Brain microvascular endothelial cell (primary cell): ENCODE measurements around the gene FBXW9.

Experiments used
- DNase-seq: peaks from one replicate; pipeline ENCODE4 v3.0.0-alpha.2; 2020
- H3K27ac ChIP-seq: fragments of 250-450 bp; sonication (Bioruptor Pico); 2 replicates; pipeline ENCODE4 v1.5.1; 2020; ENCODE audit warnings: mild to moderate bottlenecking, moderate library complexity
- H3K27me3 ChIP-seq: fragments of 250-450 bp; sonication (Bioruptor Pico); replicated peaks from 2 replicates; pipeline ENCODE4 v1.5.1; 2020; ENCODE audit warnings: mild to moderate bottlenecking
- H3K36me3 ChIP-seq: fragments of 250-450 bp; sonication (Bioruptor Pico); replicated peaks from 2 replicates; pipeline ENCODE4 v1.5.1; 2020; ENCODE audit warnings: mild to moderate bottlenecking
- H3K4me3 ChIP-seq: 2 replicates; pipeline ENCODE4 v1.5.1; 2011; ENCODE audit warnings: low read depth, mild to moderate bottlenecking, control low read depth, low read length, moderate library complexity
- in situ Hi-C: cut with HindIII; loops from 2 replicates; pipeline ENCODE4 v1.10.0; 2017; ENCODE audit warnings: low sequenced_read_pairs, low pct_ligation_motif_present
- TF ChIP-seq, protein P1 (sequence below): IDR thresholded peaks from 2 replicates; pipeline ENCODE4 v1.5.1; 2011; ENCODE audit warnings: low read depth, mild to moderate bottlenecking, moderate library complexity, low read length, control low read depth, inconsistent platforms; ENCODE audit errors: missing control alignments

FBXW9 gene

DNA sequence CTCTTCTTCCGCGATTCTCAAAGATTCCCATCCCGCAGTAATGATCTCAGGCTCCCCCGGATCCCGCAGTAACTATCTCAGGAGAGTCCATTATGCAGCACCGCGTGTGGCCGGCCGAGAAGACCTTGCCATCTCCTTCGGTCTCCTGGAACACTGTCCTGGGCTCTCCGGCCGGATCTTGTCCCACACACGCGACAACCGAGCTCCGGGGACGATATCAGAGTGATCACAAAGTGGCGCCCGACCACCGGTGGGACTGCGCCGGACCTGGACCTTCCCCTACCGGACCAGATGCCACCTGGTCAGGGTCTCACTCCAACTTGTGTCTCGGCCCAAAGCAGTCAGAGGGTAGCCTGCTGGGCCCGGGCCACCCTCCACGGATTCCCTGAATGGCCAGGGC, 53.9 kb downstream of the FBXW9 start:
- DNase-seq = no peak
- Histone ChIP-seq H3K4me3 (no peak overlapping the region), H3K27ac (no peak overlapping the region), H3K36me3 (no peaks in the 10 kb centered on the region), H3K27me3 (no peaks in the 10 kb centered on the region)
- TF ChIP-seq, protein P1, sequence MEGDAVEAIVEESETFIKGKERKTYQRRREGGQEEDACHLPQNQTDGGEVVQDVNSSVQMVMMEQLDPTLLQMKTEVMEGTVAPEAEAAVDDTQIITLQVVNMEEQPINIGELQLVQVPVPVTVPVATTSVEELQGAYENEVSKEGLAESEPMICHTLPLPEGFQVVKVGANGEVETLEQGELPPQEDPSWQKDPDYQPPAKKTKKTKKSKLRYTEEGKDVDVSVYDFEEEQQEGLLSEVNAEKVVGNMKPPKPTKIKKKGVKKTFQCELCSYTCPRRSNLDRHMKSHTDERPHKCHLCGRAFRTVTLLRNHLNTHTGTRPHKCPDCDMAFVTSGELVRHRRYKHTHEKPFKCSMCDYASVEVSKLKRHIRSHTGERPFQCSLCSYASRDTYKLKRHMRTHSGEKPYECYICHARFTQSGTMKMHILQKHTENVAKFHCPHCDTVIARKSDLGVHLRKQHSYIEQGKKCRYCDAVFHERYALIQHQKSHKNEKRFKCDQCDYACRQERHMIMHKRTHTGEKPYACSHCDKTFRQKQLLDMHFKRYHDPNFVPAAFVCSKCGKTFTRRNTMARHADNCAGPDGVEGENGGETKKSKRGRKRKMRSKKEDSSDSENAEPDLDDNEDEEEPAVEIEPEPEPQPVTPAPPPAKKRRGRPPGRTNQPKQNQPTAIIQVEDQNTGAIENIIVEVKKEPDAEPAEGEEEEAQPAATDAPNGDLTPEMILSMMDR = no peak
- in situ Hi-C loops = no loop called here

DNA sequence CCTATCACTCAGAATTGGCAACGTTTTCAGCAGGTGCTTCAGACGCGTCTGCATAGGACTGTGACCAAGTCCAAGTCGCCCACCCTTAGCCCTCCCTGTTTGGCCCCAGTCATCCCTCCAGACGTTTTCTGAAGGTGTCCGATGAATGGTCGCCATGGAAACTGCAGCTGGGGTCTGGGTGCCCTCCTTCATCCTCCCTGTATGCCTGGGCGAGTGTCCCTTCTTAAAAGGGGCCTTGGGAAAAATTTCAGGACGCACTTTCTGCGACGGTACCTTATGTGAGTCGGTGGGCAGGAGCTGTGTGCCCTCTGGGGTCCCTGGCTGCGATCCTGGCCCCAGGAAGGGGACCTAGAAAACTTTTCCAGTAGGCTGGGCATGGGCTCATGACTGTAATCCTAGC, 55.0 kb downstream of the FBXW9 start:
- in situ Hi-C loops = no loop called here
- Histone ChIP-seq H3K27ac (no peak overlapping the region), H3K27me3 (no peaks in the 10 kb centered on the region), H3K4me3 (no peak overlapping the region), H3K36me3 (no peaks in the 10 kb centered on the region)
- no peak for DNase-seq
- TF ChIP-seq, protein P1 = no peak

DNA sequence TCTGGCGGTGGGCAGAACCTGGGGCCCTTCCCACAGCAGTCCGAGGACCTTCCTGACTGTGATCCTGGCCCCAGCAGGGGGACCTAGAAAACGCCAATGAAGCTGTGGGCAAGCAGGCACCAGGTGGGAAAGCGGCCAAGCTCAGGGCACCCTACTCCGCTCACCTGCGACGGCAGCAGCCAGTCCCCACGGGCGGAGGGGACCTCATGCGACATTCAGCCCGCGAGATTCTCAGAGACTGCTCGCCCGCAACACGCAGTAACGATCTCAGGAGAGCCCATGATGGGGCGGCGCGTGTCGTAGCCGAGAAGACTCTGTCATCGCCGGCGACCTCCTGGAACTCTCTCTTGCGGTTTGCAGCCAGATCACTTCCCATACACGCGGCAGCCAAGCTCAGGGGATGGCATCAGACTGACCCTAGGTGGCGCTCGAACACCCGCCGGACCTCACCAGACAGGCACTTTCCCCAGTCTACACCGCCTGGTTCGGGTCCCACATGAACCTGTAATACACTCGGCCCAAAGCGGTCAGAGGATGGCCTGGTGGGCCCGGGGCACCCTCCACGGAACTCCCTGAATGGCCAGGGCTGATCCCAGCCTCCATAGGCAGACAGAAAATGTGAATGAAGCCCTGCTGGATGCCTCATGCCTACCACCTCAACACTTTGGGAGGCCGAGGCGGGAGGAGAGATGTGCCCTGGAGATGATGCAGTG, 56.4 kb downstream of the FBXW9 start:
- in situ Hi-C loops = no loop called here

More for the DNA sequence above, 56.4 kb downstream of the FBXW9 start:
- no peaks in the 10 kb centered on the region for H3K27me3 ChIP-seq
- TF ChIP-seq, protein P1 = peak; percentile 87
- DNase-seq = peak; percentile 84
- H3K4me3 ChIP-seq = peak overlapping the region; percentile 12
- no peaks in the 10 kb centered on the region for H3K36me3 ChIP-seq
- no peak overlapping the region for H3K27ac ChIP-seq
